SU-DHL-6 (cell line): ENCODE results near the gene EEFSEC.

ENCODE experiments used
- CTCF ChIP-seq: fragments of 200-600 bp; sonication (generic); IDR thresholded peaks from one replicate; pipeline ENCODE4 v1.5.1; 2017; ENCODE audit warnings: antibody characterized with exemption, mild to moderate bottlenecking, low read length, moderate library complexity; ENCODE audit not compliant: insufficient read depth, poor library complexity, severe bottlenecking
- EZH2phosphoT487 ChIP-seq: fragments of 200-600 bp; sonication (generic), shearing (Covaris generic); conservative IDR thresholded peaks from 2 replicates; pipeline ENCODE4 v1.6.1; 2018; ENCODE audit warnings: mild to moderate bottlenecking, antibody characterized with exemption, low read length, moderate library complexity, mixed read lengths

GRCh38 chr3:128273109-128273840, 120.0 kb downstream of the EEFSEC start:
- no peak for TF ChIP-seq CTCF
- no peak for TF ChIP-seq EZH2phosphoT487
